GM12892 (cell line): ENCODE measurements around the gene BAX.

Experiments used
- POLR2A ChIP-seq: IDR thresholded peaks from 2 replicates; pipeline ENCODE4 v1.6.1; 2011; ENCODE audit warnings: low read depth, low read length, control low read depth
- POLR2AphosphoS5 ChIP-seq: IDR thresholded peaks from 2 replicates; pipeline ENCODE4 v1.6.1; 2011; ENCODE audit warnings: low read depth, low read length, control low read depth
- TAF1 ChIP-seq: IDR thresholded peaks from 2 replicates; pipeline ENCODE4 v1.6.1; 2011; ENCODE audit warnings: low read depth, mild to moderate bottlenecking, control low read depth, low read length, borderline replicate concordance

DNA sequence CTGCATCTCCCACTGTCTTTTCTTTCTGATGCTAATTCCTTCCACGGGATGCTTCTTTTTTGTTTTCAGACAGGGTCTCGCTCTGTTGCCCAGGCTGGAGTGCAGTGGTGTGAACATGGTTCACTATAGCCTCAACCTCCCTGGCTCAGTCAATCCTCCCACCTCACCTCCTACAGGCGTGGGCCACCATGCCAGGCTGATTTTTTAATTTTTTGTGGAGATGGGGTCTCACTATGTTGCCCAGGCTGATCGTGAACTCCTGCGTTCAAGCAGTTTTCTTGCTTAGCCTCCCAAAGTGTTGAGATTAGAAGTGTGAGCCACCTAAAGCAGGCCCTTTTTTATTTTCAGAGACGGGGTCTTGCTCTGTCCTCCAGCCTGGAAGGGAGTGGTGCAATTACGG lies 33.6 kb downstream of the BAX start:
- TF ChIP-seq POLR2AphosphoS5 = no peak
- TF ChIP-seq POLR2A = no peak
- TF ChIP-seq TAF1 = no peak
